Activated CD4-positive, alpha-beta memory T cell treated with anti-CD3 and anti-CD28 coated beads, Interleukin-2, amount 10 ng/mL, durations not matched to agents 7 days and 5 days (primary cell): ENCODE results near the gene FREM1. TPM values are rescaled to one million over a fixed set of nuclear protein-coding genes. Genes with fewer than 3 reads are reported as not detected.

Source experiments
- CTCF ChIA-PET: fragments of 350-600 bp; sonication (Branson Sonifier 250); formaldehyde crosslinking; loops from one replicate; lab custom pipeline; 2021; ENCODE audit warnings: antibody characterized with exemption, inconsistent platforms; lab: Charles Lee
- POLR2A ChIA-PET: fragments of 350-600 bp; sonication (Branson Sonifier 250); formaldehyde crosslinking; loops from one replicate; lab custom pipeline; 2021; ENCODE audit warnings: antibody characterized with exemption; lab: Charles Lee
- DNase-seq: peaks from one replicate; pipeline ENCODE4 v3.0.0-alpha.2; 2020
- H3K27ac Mint-ChIP-seq: one replicate; pipeline ENCODE4 v1.8.0; 2021; ENCODE audit warnings: mild to moderate bottlenecking, mixed read lengths
- H3K27me3 Mint-ChIP-seq: one replicate; pipeline ENCODE4 v1.8.0; 2021; ENCODE audit warnings: mixed read lengths
- H3K36me3 Mint-ChIP-seq: one replicate; pipeline ENCODE4 v1.8.0; 2021; ENCODE audit warnings: low read depth, mixed read lengths
- H3K4me1 Mint-ChIP-seq: one replicate; pipeline ENCODE4 v1.8.0; 2021; ENCODE audit warnings: mixed read lengths
- H3K4me3 Mint-ChIP-seq: one replicate; pipeline ENCODE4 v1.8.0; 2021; ENCODE audit warnings: mild to moderate bottlenecking, mixed read lengths
- H3K9me3 Mint-ChIP-seq: one replicate; pipeline ENCODE4 v1.8.0; 2021; ENCODE audit warnings: mixed read lengths
- total RNA-seq, 2 experiments: library from RNA; stranded (reverse); gene quantifications; one replicate each; pipeline ENCODE4 v1.2.3, GENCODE V29; 2021

Gene FREM1
- total RNA-seq, 2 experiments from 2014 or later: not detected

GRCh38 chr9:14750821-14751220 lies 159.4 kb downstream of the FREM1 start:
- peaks cover 15% of the 10 kb centered on the region for H3K27me3 Mint-ChIP-seq
- H3K4me1 Mint-ChIP-seq: no peaks in the 10 kb centered on the region
- CTCF ChIA-PET: no interaction called here
- no peak overlapping the region for H3K27ac Mint-ChIP-seq
- no peaks in the 10 kb centered on the region for H3K9me3 Mint-ChIP-seq
- no peak for DNase-seq
- POLR2A ChIA-PET: no interaction called here
- no peaks in the 10 kb centered on the region for H3K36me3 Mint-ChIP-seq
- H3K4me3 Mint-ChIP-seq: no peak overlapping the region

GRCh38 chr9:14749741-14750211 lies 160.5 kb downstream of the FREM1 start:
- no peaks in the 10 kb centered on the region for H3K36me3 Mint-ChIP-seq
- peaks cover 15% of the 10 kb centered on the region for H3K27me3 Mint-ChIP-seq
- DNase-seq: no peak
- H3K9me3 Mint-ChIP-seq: no peaks in the 10 kb centered on the region
- no peak overlapping the region for H3K4me3 Mint-ChIP-seq
- no peaks in the 10 kb centered on the region for H3K4me1 Mint-ChIP-seq
- ChIA-PET POLR2A (no interaction called here), CTCF (no interaction called here)
- H3K27ac Mint-ChIP-seq: no peak overlapping the region

GRCh38 chr9:14748373-14748772 lies 161.9 kb downstream of the FREM1 start:
- POLR2A ChIA-PET: no interaction called here
- H3K4me1 Mint-ChIP-seq: no peaks in the 10 kb centered on the region
- H3K27ac Mint-ChIP-seq: no peak overlapping the region
- H3K9me3 Mint-ChIP-seq: no peaks in the 10 kb centered on the region
- CTCF ChIA-PET: no interaction called here
- no peak for DNase-seq
- no peaks in the 10 kb centered on the region for H3K36me3 Mint-ChIP-seq
- peaks cover 17% of the 10 kb centered on the region for H3K27me3 Mint-ChIP-seq
- no peak overlapping the region for H3K4me3 Mint-ChIP-seq

- H3K36me3 Mint-ChIP-seq: no peaks in the 10 kb centered on the region
- no peaks in the 10 kb centered on the region for H3K9me3 Mint-ChIP-seq
- no peak for DNase-seq
- ChIA-PET CTCF (no interaction called here), POLR2A (no interaction called here)
- H3K27ac Mint-ChIP-seq: no peak overlapping the region
- no peak overlapping the region for H3K4me3 Mint-ChIP-seq
- H3K4me1 Mint-ChIP-seq: no peaks in the 10 kb centered on the region
- peaks cover 19% of the 10 kb centered on the region for H3K27me3 Mint-ChIP-seq
These were observed 163.1 kb downstream of the FREM1 start for GRCh38 chr9:14747111-14747510.

- no peaks in the 10 kb centered on the region for H3K36me3 Mint-ChIP-seq
- peaks cover 19% of the 10 kb centered on the region for H3K27me3 Mint-ChIP-seq
- DNase-seq: no peak
- POLR2A ChIA-PET: no interaction called here
- no peak overlapping the region for H3K27ac Mint-ChIP-seq
- CTCF ChIA-PET: no interaction called here
- no peaks in the 10 kb centered on the region for H3K4me1 Mint-ChIP-seq
- no peaks in the 10 kb centered on the region for H3K9me3 Mint-ChIP-seq
- no peak overlapping the region for H3K4me3 Mint-ChIP-seq
These were observed 163.6 kb downstream of the FREM1 start for GRCh38 chr9:14746626-14747025.

- ChIA-PET POLR2A (no interaction called here), CTCF (interaction anchor here (0.7 kb wide), 1 partner anchor 29 kb away, joined by 3 read pairs; no protein-coding TSS in a partner anchor)
- DNase-seq: no peak
- Mint-ChIP-seq H3K4me3 (no peak overlapping the region), H3K27me3 (peaks cover 9% of the 10 kb centered on the region), H3K27ac (no peak overlapping the region), H3K9me3 (no peaks in the 10 kb centered on the region), H3K4me1 (no peaks in the 10 kb centered on the region), H3K36me3 (no peaks in the 10 kb centered on the region)
These were observed 165.5 kb downstream of the FREM1 start for GRCh38 chr9:14744768-14745167.

- CTCF ChIA-PET: no interaction called here
- H3K4me3 Mint-ChIP-seq: no peak overlapping the region
These were observed 168.9 kb downstream of the FREM1 start for GRCh38 chr9:14741369-14741768.

GRCh38 chr9:14733133-14733532 lies 177.1 kb downstream of the FREM1 start:
- H3K4me1 Mint-ChIP-seq: no peaks in the 10 kb centered on the region
- H3K4me3 Mint-ChIP-seq: no peak overlapping the region
- ChIA-PET POLR2A (no interaction called here), CTCF (no interaction called here)
- no peaks in the 10 kb centered on the region for H3K36me3 Mint-ChIP-seq
- H3K27me3 Mint-ChIP-seq: peaks cover 7% of the 10 kb centered on the region
- DNase-seq: no peak
- H3K9me3 Mint-ChIP-seq: no peaks in the 10 kb centered on the region
- H3K27ac Mint-ChIP-seq: no peak overlapping the region

More at GRCh38 chr9:14741369-14741768, 168.9 kb downstream of the FREM1 start:
- H3K4me1 Mint-ChIP-seq: no peaks in the 10 kb centered on the region
- no peak for DNase-seq
- peaks cover 7% of the 10 kb centered on the region for H3K27me3 Mint-ChIP-seq
- no peaks in the 10 kb centered on the region for H3K9me3 Mint-ChIP-seq
- POLR2A ChIA-PET: no interaction called here
- no peak overlapping the region for H3K27ac Mint-ChIP-seq
- no peaks in the 10 kb centered on the region for H3K36me3 Mint-ChIP-seq

- H3K27ac Mint-ChIP-seq: no peak overlapping the region
- no peak overlapping the region for H3K4me3 Mint-ChIP-seq
- no peaks in the 10 kb centered on the region for H3K4me1 Mint-ChIP-seq
- H3K27me3 Mint-ChIP-seq: peaks cover 4% of the 10 kb centered on the region
- H3K36me3 Mint-ChIP-seq: no peaks in the 10 kb centered on the region
- H3K9me3 Mint-ChIP-seq: no peaks in the 10 kb centered on the region
- ChIA-PET POLR2A (no interaction called here), CTCF (no interaction called here)
- no peak for DNase-seq
These were observed 178.8 kb downstream of the FREM1 start for GRCh38 chr9:14731294-14731981.

- POLR2A ChIA-PET: no interaction called here
- H3K9me3 Mint-ChIP-seq: no peaks in the 10 kb centered on the region
- no peak overlapping the region for H3K4me3 Mint-ChIP-seq
- H3K27me3 Mint-ChIP-seq: peaks cover 3% of the 10 kb centered on the region
- CTCF ChIA-PET: no interaction called here
- no peak for DNase-seq
- no peaks in the 10 kb centered on the region for H3K4me1 Mint-ChIP-seq
- no peaks in the 10 kb centered on the region for H3K36me3 Mint-ChIP-seq
- no peak overlapping the region for H3K27ac Mint-ChIP-seq
These were observed 179.7 kb downstream of the FREM1 start for GRCh38 chr9:14730461-14730898.

- Mint-ChIP-seq H3K36me3 (no peaks in the 10 kb centered on the region), H3K4me1 (no peaks in the 10 kb centered on the region), H3K4me3 (no peak overlapping the region), H3K9me3 (no peaks in the 10 kb centered on the region), H3K27me3 (peaks cover 19% of the 10 kb centered on the region), H3K27ac (no peak overlapping the region)
- no peak for DNase-seq
- ChIA-PET CTCF (no interaction called here), POLR2A (interaction anchor here (0.7 kb wide), 1 partner anchor 209 kb away, joined by 3 read pairs; no protein-coding TSS in a partner anchor)
These were observed 186.9 kb downstream of the FREM1 start for GRCh38 chr9:14723301-14723700.

- peaks cover 24% of the 10 kb centered on the region for H3K27me3 Mint-ChIP-seq
- no peaks in the 10 kb centered on the region for H3K36me3 Mint-ChIP-seq
- H3K4me1 Mint-ChIP-seq: no peaks in the 10 kb centered on the region
- H3K27ac Mint-ChIP-seq: no peak within 1 kb of the TSS
- CTCF ChIA-PET: no interaction called here
- no peaks in the 10 kb centered on the region for H3K9me3 Mint-ChIP-seq
- POLR2A ChIA-PET: no interaction called here
- no peak for DNase-seq
- H3K4me3 Mint-ChIP-seq: no peak within 1 kb of the TSS
These were observed 187.7 kb downstream of the FREM1 start, which contains the start of gene CER1 for GRCh38 chr9:14722391-14723035. TSS of gene CER1 (minus strand) at chr9:14722733. CDS start at chr9:14722672, 61 bp downstream.

- CTCF ChIA-PET: no interaction called here
- Mint-ChIP-seq H3K36me3 (no peaks in the 10 kb centered on the region), H3K4me1 (no peaks in the 10 kb centered on the region), H3K27me3 (peaks cover 26% of the 10 kb centered on the region), H3K4me3 (no peak overlapping the region), H3K27ac (no peak overlapping the region), H3K9me3 (no peaks in the 10 kb centered on the region)
- DNase-seq: no peak
- POLR2A ChIA-PET: no interaction called here
These were observed 190.9 kb downstream of the FREM1 start for GRCh38 chr9:14719231-14719923.
